GM20431 (cell line): ENCODE measurements around the gene PPTC7.
"Not testable (repeated sequence)": the region's sequence is repeated elsewhere in the genome, so short reads cannot be mapped to it uniquely, and the experiment has no call there.

Source experiments
- in situ Hi-C: fragments of 300-500 bp; cut with MseI, MboI; formaldehyde crosslinking; loops from one replicate; pipeline ENCODE4 v1.15.0; 2020; ENCODE audit warnings: low sequenced_read_pairs; ENCODE audit not compliant: unreplicated experiment

Gene PPTC7, protein sequence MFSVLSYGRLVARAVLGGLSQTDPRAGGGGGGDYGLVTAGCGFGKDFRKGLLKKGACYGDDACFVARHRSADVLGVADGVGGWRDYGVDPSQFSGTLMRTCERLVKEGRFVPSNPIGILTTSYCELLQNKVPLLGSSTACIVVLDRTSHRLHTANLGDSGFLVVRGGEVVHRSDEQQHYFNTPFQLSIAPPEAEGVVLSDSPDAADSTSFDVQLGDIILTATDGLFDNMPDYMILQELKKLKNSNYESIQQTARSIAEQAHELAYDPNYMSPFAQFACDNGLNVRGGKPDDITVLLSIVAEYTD

DNA sequence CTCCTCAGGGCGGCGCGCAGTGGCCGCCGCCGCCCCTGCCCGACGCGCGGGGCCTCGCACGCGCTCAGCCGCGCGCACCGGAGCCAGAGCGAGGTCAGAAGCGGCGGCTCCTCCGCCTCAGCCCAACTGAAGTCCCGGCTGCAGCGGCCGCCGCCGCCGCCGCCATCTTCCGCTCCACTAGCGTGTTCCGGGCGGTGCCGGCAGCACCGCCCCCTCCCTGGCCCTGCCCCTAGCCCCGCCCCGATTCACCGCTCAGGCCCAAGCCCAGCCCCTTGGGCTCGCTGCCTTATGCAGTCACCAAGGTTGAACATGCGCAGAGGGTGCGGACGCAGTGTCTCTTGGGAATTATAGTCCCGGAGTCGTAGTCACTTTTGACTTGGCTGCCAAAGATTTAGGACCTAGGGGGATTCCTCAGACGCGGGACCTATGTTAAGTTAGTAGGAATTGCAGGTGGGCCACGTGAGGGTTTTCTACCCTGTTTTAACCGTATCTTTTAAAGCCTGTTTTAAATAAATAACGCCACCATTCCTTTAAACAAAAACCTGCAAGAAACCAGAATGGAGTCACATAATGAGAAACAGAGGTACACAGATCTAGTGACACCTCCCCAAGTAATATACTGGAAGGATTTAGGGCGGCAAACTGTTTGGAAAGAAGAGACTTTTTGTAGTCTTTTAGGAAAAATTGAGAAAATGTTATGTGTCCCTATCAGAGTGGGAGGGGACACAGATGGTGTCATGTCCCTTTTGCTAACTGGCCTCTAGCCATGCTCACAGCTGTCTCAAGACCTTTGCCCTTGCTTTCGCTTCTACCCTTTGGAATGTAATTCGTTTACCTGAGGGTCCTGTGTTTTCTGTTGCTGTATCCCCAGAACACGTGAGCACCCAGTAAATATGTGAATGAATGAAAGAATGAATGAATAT is at the start of gene PPTC7:
Gene PPTC7, minus strand, starts transcription at position 182 of the 923 bp plus-strand sequence. CDS start 287 bp downstream, outside the sequence.
- in situ Hi-C loops, result no loop called here

DNA sequence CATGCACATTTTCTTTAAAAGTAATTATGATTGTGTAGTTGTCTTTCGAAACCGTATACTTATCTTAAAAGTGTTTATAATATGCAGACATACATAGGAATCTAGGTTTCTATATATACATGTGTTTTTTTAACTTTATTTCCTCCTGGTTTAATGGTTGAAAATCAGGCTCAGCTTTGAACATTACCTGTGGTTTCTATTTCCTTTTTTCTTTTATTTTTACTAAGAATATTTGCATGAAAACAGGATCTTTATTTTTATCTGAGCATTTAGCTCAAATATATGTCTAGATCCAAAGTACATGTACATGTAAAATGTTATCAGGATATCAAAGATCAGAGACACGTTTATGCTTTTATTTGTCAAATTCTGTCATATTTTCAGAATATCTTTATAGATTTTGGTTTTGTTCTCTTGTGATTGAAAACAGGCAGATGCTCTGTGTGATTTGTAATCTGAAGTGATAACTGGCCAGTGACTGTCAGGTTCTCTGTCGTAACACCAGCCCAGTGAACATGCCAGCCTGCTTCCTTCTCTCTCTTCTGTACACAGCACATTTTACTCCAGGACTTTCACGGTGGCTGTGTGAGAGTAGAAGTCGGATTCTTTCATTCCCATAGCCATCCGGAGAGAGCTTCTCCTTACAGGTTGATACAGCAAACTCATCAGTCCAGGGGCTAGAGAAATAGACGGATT is 44.5 kb upstream of the PPTC7 start:
- in situ Hi-C loops, result no loop called here

DNA sequence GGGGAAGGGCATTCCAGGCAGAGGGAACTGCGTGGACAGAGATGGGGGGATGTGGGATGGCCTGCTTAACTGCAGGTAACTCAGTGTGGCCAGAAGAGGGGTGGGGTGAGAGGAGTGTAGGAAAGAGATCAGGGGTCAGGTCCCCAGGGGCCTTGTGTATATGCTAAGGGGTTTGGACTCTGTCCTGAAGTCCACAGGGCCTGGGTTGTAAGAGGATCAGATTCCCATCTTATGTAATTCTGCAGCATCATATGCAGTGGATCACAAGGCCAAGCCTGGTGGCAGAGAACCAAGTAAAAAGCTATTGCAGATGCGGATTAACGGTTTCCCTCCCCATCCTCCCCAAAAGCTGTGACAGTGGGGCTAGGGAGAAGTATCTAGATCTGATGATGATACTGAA is 39.5 kb upstream of the PPTC7 start:
- in situ Hi-C loops, result no loop called here

DNA sequence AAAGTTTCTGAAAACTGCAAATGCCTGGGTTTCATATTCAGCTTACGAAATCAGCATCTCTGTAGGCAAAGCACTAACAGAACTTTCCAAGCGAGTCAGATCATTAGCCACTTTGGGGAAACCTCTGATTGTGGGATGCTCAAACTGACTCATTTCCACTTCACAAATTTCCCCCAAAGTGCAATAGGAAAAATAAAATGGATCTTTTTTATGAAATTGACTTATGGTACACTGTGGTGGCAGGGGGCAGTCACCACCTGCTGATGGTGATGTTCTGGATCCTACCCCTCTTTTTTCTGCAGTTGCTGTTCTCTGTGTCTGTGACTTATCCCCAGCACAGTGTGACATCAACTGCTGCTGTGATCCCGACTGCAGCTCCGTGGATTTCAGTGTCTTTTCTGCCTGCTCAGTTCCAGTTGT is 36.4 kb upstream of the PPTC7 start:
- in situ Hi-C loops, result no loop called here

DNA sequence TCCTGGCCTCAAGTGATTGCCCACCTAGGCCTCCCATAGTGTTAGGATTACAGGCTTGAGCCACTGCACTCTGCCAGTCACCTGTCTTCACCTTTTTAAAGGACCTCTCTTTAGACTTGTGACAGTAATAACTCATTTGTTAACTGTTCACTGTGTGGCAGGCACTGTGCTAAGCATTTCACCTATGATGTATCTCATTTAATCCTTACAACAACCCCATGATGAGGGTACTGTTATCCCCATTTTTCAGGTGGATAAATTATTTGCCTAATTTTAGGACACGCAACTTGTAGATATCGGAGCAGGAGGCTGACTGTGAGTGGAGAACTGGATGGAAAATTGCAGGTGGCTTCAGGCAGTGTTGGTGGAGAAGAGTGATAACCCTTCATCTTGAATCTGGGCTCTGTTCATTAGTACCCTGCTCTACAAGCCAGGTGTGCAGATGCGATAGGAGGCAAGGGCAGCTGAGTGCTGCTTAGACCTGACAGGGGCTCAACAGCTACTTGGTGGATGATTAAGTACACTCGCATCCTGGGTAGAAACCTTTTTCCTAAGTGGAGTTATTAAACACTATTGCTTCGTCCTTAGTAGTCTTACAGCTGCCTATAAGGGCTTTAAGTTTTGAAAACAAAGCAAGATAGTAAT is 33.5 kb upstream of the PPTC7 start:
- in situ Hi-C loops, result no loop called here

DNA sequence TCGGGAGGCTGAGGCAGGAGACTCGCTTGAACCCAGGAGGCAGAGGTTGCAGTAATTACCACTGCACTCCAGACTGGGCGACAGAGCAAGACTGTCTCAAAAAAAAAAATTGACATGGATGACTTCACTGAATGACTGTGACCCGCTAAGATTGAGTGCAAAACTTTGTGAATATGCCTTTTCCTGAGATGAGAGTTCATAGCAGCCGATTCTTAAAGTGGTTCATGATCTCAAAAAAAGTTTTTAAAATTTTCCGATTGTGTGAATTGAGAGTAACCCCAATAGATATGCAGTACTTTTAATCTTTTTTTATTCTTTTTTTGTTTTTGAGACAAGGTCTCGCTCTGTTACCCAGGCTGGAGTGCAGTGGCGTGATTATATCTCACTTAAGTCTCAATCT is 32.1 kb upstream of the PPTC7 start:
- in situ Hi-C loops, result no loop called here

DNA sequence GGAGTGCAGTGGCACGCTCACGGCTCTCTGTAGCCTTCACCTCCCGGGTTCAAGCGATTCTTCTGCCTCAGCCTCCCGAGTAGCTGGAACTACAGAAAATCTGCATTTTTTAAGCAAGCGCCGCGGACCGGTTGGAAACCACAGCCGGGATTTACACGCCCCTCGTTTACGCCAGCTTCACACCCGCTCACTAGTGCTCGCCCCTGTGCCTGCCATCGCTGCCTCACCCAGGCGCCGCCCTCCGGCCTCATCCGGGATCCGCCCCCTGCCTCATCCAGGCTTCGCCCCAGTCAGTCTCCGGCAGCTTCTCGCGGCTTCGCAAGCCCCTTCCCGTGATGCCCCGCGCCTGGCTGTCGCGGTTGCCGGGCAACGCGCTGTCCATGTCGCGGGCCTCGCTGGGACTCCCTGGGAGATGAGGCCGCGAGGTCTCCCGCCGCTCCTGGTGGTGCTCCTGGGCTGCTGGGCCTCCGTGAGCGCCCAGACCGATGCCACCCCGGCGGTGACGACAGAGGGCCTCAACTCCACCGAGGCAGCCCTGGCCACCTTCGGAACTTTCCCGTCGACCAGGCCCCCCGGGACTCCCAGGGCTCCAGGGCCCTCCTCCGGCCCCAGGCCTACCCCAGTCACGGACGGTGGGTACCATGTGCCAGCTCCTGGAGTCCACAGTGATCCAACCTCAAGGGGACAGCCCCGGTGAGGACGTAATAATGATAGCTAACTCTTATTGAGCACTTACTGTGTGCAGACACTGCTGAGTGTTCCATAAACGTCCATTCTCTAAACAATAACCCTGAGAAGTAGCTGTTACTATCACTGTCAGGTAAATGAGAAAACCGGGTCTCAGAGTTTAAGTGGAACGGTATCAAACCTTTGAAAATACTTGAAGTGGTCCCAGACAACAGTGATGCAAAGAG is 30.9 kb upstream of the PPTC7 start, which contains the start of gene TCTN1:
Gene TCTN1, plus strand, starts transcription at position 359 of the 914 bp plus-strand sequence. Its CDS starts 54 bp downstream, at position 413.
- in situ Hi-C loops, result no loop called here

DNA sequence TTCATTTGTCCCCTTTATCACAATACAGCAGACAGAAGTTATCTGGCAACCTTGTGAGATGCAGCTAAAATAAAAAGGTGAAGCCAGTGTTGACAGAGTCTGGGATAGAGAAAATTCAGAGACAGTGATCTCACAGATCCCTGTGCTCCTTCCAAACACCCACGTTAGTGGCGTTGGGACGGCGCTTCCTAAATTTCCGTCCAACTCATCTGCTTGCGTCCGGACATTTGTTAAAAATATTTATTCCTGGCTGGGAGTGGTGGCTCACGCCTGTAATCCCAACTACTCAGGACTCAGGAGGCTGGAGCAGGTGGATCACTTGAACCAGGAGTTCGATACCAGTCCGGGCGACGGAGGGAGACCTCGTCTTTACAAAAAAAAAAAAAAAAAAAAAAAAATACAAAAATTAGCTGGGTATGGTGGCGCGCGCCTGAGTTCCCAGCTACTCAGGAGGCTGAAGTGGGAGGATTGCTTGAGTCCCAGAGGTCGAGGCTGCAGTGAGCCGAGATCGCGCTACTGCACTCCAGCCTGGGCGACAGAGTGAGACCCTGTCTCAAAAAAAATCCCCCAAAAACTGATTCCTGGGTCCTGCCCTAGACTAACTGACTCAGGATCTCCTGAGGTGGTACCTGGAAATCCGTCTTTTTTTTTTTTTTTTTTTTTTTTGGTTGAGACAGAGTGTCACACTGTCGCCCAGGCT is 30.1 kb upstream of the PPTC7 start:
- in situ Hi-C loops, result no loop called here

DNA sequence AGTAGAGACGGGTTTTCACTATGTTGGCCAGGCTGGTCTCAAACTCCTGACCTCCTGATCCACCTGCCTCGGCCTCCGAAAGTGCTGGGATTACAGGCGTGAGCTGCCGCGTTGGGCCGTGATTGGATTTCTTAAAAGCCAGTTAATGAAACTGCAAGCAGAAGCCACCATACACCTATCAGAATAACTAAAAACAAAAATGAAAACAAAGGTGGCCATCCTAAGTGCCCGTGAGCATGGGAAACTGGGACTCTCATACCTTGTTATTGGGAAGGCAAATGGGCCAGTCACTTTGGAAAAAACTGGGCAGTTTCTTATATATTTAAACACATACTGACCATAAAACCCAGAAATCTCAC is 23.1 kb upstream of the PPTC7 start:
- in situ Hi-C loops, result no loop called here

DNA sequence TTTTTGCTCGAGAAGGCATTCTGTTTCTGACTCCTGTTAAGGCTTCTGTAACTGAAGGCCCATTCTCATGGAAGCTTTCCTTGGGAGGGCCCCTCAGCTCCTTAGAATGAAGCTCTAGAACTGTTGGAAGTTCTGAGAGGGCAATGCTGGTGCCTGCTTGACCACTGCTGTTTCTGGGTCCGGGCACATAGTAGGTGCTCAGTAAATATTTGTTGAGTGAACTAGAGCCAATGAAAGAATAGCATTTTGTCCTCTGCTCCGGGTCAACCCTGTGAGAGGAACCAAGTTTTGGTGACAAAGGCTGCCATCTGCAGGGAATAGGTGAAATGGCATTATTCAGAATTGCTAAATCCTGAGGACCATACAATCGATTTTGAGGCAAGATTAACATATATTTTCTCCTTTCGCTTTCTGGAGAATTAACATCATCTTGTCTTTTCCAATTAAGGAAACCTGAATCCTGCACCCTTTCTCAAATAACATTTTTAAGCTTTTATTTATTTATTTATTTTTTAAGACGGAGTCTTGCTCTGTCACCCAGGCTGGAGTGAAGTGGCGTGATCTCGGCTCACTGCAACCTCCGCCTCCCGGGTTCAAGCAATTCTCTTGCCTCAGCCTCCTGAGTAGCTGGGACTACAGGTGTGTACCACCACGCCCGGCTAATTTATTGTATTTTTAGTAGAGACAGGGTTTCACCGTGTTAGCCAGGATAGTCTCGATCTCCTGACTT is 19.1 kb upstream of the PPTC7 start:
- in situ Hi-C loops, result not testable (repeated sequence)

DNA sequence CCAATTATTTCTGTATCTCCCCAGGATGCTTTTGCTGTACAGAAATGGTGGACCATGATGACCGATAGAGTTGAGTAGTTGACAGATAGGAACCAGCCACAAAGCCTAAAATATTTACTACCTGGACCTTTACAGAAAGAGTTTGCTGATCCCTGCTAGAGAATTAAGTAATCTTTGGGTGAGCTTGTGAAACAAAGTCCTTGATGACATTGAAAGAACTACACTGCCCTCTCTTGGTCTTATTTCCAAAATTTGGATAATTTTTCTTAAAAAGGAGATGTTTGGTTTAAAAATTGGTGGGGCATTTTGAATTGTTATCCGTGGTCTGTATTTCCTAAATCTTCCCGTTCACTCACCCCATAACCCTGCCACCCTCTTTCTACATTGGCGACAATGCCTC is 17.1 kb upstream of the PPTC7 start:
- in situ Hi-C loops, result no loop called here

DNA sequence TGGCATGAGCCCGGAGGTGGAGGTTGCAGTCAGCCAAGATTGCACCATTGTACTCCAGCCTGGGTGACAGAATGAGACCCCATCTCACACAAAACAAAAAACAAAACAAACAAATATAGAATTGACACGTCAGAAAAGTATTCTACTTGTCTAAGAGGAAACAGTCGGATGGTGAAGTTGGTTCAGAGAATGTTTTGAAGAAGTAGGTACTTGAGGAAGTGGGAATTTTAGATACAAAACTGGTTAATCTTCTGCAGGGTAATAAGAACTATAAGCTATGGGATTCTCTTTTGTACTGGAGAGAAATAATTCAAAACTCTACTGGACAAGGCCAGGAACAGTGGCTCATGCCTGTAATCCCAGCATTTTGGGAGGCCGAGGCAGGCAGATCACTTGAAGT is 16.2 kb upstream of the PPTC7 start:
- in situ Hi-C loops, result loop anchor here (10.0 kb wide), 1 partner anchor 95 kb away; the partner anchor contains the start of genes RAD9B and VPS29

DNA sequence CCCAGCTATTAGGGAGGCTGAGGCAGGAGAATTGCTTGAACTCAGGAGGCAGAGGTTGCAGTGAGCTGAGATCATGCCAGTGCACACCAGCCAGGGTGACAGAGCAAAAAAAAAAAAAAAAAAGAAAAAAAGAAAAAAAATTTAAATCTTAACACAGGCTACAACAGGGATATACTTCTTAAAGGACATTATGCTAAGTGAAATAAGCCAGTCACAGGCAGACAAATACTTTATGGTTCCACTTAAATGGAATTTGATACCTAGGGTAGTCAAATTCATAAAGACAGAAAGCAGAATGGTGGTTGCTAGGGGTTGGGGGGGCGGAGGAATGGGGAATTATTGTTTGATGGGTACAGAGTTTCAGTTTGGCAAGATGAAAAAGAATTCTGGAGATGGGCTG is 14.8 kb upstream of the PPTC7 start:
- in situ Hi-C loops, result loop anchor here (10.0 kb wide), 1 partner anchor 93 kb away; the partner anchor contains the start of genes RAD9B and VPS29

DNA sequence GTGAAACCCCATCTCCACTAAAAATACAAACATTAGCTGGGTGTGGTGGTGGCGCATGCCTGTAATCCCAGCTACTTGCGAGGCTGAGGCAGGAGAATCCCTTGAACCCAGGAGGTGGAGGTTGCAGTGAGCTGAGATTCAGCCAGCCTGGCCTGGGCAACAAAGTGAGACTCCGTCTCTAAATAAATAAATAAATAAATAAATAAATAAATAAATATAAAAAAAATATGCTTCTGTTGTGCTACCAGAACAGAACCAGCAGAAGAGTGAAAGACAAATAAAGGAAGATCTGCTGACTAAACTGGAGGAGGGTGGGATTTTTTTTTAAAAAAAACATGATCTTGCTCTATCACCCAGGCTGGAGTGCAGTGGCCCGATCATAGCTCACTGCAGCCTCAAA is 9.8 kb upstream of the PPTC7 start:
- in situ Hi-C loops, result loop anchor here (10.0 kb wide), 1 partner anchor 88 kb away; the partner anchor contains the start of genes RAD9B and VPS29

DNA sequence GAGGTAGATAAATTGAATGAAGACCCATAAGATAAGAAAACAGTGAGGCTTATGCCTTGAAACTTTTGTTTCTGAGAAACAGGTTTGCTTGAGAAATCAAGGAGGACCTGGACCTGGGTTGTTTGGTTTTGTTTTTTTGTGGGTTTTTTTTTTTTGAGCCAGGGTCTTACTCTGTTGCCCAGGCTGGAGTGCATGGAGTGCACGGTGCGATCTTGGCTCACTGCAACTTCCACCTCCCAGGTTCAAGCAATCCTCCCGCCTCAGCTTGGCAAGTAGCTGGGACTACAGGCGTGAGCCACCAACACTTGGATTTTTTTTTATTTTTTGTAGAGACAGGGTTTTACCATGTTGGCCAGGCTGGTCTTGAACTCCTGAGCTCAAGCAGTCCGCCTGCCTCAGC is 9.0 kb upstream of the PPTC7 start:
- in situ Hi-C loops, result loop anchor here (10.0 kb wide), 1 partner anchor 87 kb away; the partner anchor contains the start of genes RAD9B and VPS29

DNA sequence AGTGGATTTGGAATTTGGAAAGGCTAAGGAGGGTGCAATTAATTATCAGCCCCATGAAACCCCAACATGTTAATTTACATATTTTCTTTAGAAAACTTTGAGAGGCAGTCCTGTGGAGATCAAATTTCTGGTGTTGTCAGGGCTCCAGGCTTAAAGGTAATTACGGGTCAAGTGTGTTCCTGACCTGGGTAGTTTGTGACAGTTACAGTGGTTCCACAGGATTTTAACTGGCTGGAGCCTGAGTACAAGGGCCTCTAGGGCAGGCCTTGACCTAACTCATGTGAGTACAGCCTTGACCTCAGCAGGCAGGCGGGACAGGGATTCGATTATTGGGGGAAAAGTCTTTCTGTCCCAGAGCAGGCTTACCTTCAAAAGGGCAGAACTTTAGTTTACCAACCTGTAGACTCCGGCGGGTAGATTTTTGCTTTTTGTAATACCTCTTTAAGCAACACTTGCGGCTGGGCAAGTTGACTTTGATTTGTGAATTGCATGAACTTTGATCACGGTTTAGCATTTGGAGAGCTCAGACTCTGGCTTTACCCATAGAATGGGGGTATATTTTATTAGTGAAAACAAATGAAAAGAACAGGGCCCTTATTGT is 8.4 kb upstream of the PPTC7 start:
- in situ Hi-C loops, result loop anchor here (10.0 kb wide), 1 partner anchor 87 kb away; the partner anchor contains the start of genes RAD9B and VPS29

DNA sequence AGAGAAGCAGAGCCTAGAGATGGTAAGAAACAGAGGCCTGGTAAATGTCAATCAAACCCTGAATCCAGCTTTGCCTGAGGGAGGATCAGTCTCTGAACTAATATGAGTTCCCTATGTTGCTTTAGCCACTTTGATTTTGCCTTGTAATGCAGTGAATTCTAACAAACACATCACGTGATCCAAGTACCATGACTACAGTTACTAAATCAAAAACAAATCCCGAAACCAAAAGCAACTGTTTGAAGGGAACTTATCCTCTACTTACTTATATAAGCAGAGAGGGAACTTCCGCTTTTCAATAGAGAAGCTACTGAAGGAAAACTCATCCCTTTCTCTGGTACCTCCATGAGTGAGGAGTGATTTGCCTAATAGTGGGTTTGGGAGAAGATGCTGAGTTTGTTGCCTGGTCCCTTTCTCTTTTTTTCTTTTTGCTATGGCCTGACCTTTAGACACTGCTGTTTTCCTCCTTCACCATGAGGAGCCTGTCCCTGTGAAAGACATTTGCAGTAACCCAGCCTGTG is 7.7 kb upstream of the PPTC7 start:
- in situ Hi-C loops, result loop anchor here (10.0 kb wide), 1 partner anchor 86 kb away; the partner anchor contains the start of genes RAD9B and VPS29
